ENCODE data around the gene JPT1.

The JPT1 gene

GRCh38 chr17:75154195-75155106 lies at the start of gene JPT1:
Gene JPT1 (minus strand): TSS chr17:75154512. CDS start chr17:75154397, 115 bp downstream.
- Histone ChIP-seq H3K36me3 (peaks cover 6 to 51% (median 33%) of the 10 kb centered on the region in 11 experiments; a peak in 21 of 22 replicates), H3K9ac (peak within 1 kb of the TSS; percentile 87 to 99 (median 96)), H3K27ac (peak within 1 kb of the TSS; percentile 56 to 97 (median 92); a peak in 21 of 22 replicates), H3K4me1 (peaks cover 30 to 49% (median 36%) of the 10 kb centered on the region in 10 experiments), H4K20me1 (peaks cover 0 to 48% (median 43%) of the 10 kb centered on the region in 11 experiments; a peak in 18 of 22 replicates), H3K4me3 (peak within 1 kb of the TSS; percentile 86 to 100 (median 95)), H3K27me3 (no peaks in the 10 kb centered on the region), H3K9me3 (replicated peaks in 1 of 11) (no peaks in the 10 kb centered on the region), H3K4me2 (peak within 1 kb of the TSS; percentile 74 to 97 (median 95))
- TF ChIP-seq Cebpa-rat (IDR thresholded peaks at IDR 0.05) = no peak

- H3K9me3 ChIP-seq (replicated peaks in 1 of 11) = no peaks in the 10 kb centered on the region
- H3K36me3 ChIP-seq = no peaks in the 10 kb centered on the region
- no peak overlapping the region for H3K4me3 ChIP-seq
- no peak overlapping the region for H3K9ac ChIP-seq
- no peaks in the 10 kb centered on the region for H4K20me1 ChIP-seq
- H3K4me1 ChIP-seq = peaks cover 11 to 17% (median 13%) of the 10 kb centered on the region in 10 experiments
- no peak overlapping the region for H3K4me2 ChIP-seq
- H3K27ac ChIP-seq = no peak overlapping the region
- no peaks in the 10 kb centered on the region for H3K27me3 ChIP-seq
- no peak for TF ChIP-seq Cebpa-rat (IDR thresholded peaks at IDR 0.05)
These were observed 45.7 kb upstream of the JPT1 start for GRCh38 chr17:75199886-75200618.

- Histone ChIP-seq H3K4me2 (no peak overlapping the region), H3K9ac (no peak overlapping the region), H4K20me1 (no peaks in the 10 kb centered on the region), H3K36me3 (no peaks in the 10 kb centered on the region), H3K27me3 (no peaks in the 10 kb centered on the region), H3K4me3 (no peak overlapping the region), H3K9me3 (replicated peaks in 1 of 11) (no peaks in the 10 kb centered on the region), H3K4me1 (peaks cover 0 to 9% (median 2%) of the 10 kb centered on the region in 10 experiments; a peak in 4 of 20 replicates), H3K27ac (no peak overlapping the region)
- no peak for TF ChIP-seq Cebpa-rat (IDR thresholded peaks at IDR 0.05)
These were observed 40.6 kb upstream of the JPT1 start for GRCh38 chr17:75194879-75195278.

GRCh38 chr17:75191584-75191983 lies 37.3 kb upstream of the JPT1 start:
- Histone ChIP-seq H3K36me3 (no peaks in the 10 kb centered on the region), H3K9ac (no peak overlapping the region), H3K4me2 (peak overlapping the region in 2 of 11 experiments; percentile 3 to 16; a peak in 2 of 22 replicates), H3K4me3 (no peak overlapping the region), H3K27me3 (no peaks in the 10 kb centered on the region), H4K20me1 (no peaks in the 10 kb centered on the region), H3K9me3 (replicated peaks in 1 of 11) (no peaks in the 10 kb centered on the region), H3K4me1 (peaks cover 0 to 20% (median 6%) of the 10 kb centered on the region in 10 experiments; a peak in 7 of 20 replicates), H3K27ac (no peak overlapping the region)
- TF ChIP-seq Cebpa-rat (IDR thresholded peaks at IDR 0.05) = peak in 1 of 11 experiments; percentile 40; a peak in 1 of 22 replicates

- H3K36me3 ChIP-seq = no peaks in the 10 kb centered on the region
These were observed 34.3 kb upstream of the JPT1 start for GRCh38 chr17:75188614-75189013.

GRCh38 chr17:75183999-75184884 lies 29.9 kb upstream of the JPT1 start:
- H4K20me1 ChIP-seq = peaks cover 29 to 32% (median 31%) of the 10 kb centered on the region in 11 experiments; a peak in 20 of 22 replicates
- no peak overlapping the region for H3K4me3 ChIP-seq
- no peaks in the 10 kb centered on the region for H3K9me3 ChIP-seq (replicated peaks in 1 of 11)
- peaks cover 13 to 18% (median 17%) of the 10 kb centered on the region in 11 experiments for H3K36me3 ChIP-seq
- H3K27ac ChIP-seq = peak overlapping the region in 7 of 11 experiments; percentile 98 to 100 (median 99); a peak in 7 of 22 replicates
- TF ChIP-seq Cebpa-rat (IDR thresholded peaks at IDR 0.05) = no peak
- peak overlapping the region in 1 of 11 experiments; percentile 99; a peak in 1 of 22 replicates for H3K9ac ChIP-seq
- H3K4me1 ChIP-seq = peaks cover 23 to 36% (median 26%) of the 10 kb centered on the region in 10 experiments
- peak overlapping the region in 10 of 11 experiments; percentile 44 to 80 (median 74); a peak in 13 of 22 replicates for H3K4me2 ChIP-seq
- no peaks in the 10 kb centered on the region for H3K27me3 ChIP-seq

More at GRCh38 chr17:75188614-75189013, 34.3 kb upstream of the JPT1 start:
- Histone ChIP-seq H3K9me3 (replicated peaks in 1 of 11) (no peaks in the 10 kb centered on the region), H4K20me1 (no peaks in the 10 kb centered on the region), H3K27me3 (no peaks in the 10 kb centered on the region), H3K27ac (no peak overlapping the region), H3K4me2 (0 out of 22 replicates have a peak overlapping the region, but pooled peaks of 1 of the 11 experiments have one; percentile 6), H3K4me1 (peaks cover 2 to 26% (median 8%) of the 10 kb centered on the region in 10 experiments; a peak in 16 of 20 replicates), H3K4me3 (no peak overlapping the region), H3K9ac (no peak overlapping the region)
- no peak for TF ChIP-seq Cebpa-rat (IDR thresholded peaks at IDR 0.05)

GRCh38 chr17:75182569-75183436 lies 28.5 kb upstream of the JPT1 start, which contains the start of gene SUMO2:
Gene SUMO2 (minus strand): TSS chr17:75182959. CDS start chr17:75182834, 125 bp downstream.
- peak within 1 kb of the TSS; percentile 98 to 100 (median 99) for H3K9ac ChIP-seq
- H3K27me3 ChIP-seq = no peaks in the 10 kb centered on the region
- peak within 1 kb of the TSS; percentile 91 to 100 (median 98) for H3K4me3 ChIP-seq
- no peaks in the 10 kb centered on the region for H3K9me3 ChIP-seq (replicated peaks in 1 of 11)
- peaks cover 44 to 46% (median 45%) of the 10 kb centered on the region in 11 experiments; a peak in 21 of 22 replicates for H4K20me1 ChIP-seq
- no peak for TF ChIP-seq Cebpa-rat (IDR thresholded peaks at IDR 0.05)
- peak within 1 kb of the TSS; percentile 74 to 97 (median 88) for H3K4me2 ChIP-seq
- peak within 1 kb of the TSS; percentile 98 to 100 (median 100) for H3K27ac ChIP-seq
- peaks cover 27 to 33% (median 31%) of the 10 kb centered on the region in 11 experiments for H3K36me3 ChIP-seq
- H3K4me1 ChIP-seq = peaks cover 32 to 40% (median 35%) of the 10 kb centered on the region in 10 experiments
